Vagina (tissue), 2 donors: ENCODE measurements around the gene TMEM62.

Source experiments
- POLR2A ChIP-seq, 2 donors: fragments of 450-650 bp; IDR thresholded peaks; one replicate each; pipeline ENCODE4 v1.6.1; 2017; ENCODE audit warnings: antibody characterized with exemption in 2 of 2, mild to moderate bottlenecking in 2 of 2, moderate library complexity in 2 of 2
- POLR2AphosphoS5 ChIP-seq, 2 donors: sonication (generic); formaldehyde crosslinking; IDR thresholded peaks; one replicate each; pipeline ENCODE4 v1.9.0; 2017; ENCODE audit warnings: antibody characterized with exemption in 2 of 2, mild to moderate bottlenecking in 2 of 2, low read depth in 1 of 2; ENCODE audit not compliant: insufficient read depth in 1 of 2
- TF ChIP-seq, protein P1 (sequence below), 3 experiments: fragments of 450-650 bp in 2 of 3; fragments of 200-600 bp in 1 of 3; sonication (generic) in 1 of 3; IDR thresholded peaks; one replicate each; pipeline ENCODE4 v1.5.1; 2017 to 2019; ENCODE audit warnings: antibody characterized with exemption in 3 of 3, mild to moderate bottlenecking in 2 of 3, moderate library complexity in 2 of 3

DNA sequence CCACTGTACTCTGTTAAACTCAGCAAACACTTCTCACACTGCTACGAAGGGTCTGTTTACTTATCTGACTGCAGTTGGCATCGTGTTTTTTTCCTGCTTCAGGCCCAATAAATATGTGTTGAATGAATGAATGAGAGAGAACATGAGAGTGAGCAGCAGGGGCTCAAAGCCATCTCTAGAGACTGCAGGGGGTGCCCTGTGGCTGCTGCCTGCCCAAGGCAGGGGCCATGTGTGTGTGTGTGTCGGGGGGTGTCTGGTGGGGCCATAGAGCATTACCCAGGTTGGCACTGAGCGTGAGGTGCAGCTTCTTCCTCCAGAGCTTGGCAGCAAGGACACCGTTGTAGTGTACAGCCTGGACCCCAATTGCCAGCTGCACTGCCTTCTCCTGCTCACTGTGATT lies 72.7 kb downstream of the TMEM62 start:
- no peak for TF ChIP-seq POLR2AphosphoS5 (IDR thresholded peaks at IDR 0.05; ENCODE audit: insufficient read depth in 1 of 2, low read depth in 1 of 2)
- TF ChIP-seq, protein P1, sequence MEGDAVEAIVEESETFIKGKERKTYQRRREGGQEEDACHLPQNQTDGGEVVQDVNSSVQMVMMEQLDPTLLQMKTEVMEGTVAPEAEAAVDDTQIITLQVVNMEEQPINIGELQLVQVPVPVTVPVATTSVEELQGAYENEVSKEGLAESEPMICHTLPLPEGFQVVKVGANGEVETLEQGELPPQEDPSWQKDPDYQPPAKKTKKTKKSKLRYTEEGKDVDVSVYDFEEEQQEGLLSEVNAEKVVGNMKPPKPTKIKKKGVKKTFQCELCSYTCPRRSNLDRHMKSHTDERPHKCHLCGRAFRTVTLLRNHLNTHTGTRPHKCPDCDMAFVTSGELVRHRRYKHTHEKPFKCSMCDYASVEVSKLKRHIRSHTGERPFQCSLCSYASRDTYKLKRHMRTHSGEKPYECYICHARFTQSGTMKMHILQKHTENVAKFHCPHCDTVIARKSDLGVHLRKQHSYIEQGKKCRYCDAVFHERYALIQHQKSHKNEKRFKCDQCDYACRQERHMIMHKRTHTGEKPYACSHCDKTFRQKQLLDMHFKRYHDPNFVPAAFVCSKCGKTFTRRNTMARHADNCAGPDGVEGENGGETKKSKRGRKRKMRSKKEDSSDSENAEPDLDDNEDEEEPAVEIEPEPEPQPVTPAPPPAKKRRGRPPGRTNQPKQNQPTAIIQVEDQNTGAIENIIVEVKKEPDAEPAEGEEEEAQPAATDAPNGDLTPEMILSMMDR (IDR thresholded peaks at IDR 0.05), result no peak
- no peak for TF ChIP-seq POLR2A (IDR thresholded peaks at IDR 0.05)
